K562 (cell line): ENCODE results near the gene ACHE. TPM values are rescaled to one million over a fixed set of nuclear protein-coding genes. Genes with fewer than 3 reads are reported as not detected.

Source experiments
- ATF4 ChIP-seq: fragments of 450-650 bp; formaldehyde crosslinking; IDR thresholded peaks from 2 replicates; pipeline ENCODE4 v1.4.0; 2022; ENCODE audit warnings: mild to moderate bottlenecking, moderate library complexity
- BDP1 ChIP-seq: IDR thresholded peaks from 3 replicates; pipeline ENCODE4 v1.6.1; 2011; ENCODE audit not compliant: insufficient read length, insufficient read depth
- CEBPZ ChIP-seq: fragments of 150-350 bp; IDR thresholded peaks from 2 replicates; pipeline ENCODE4 v1.6.1; 2014; ENCODE audit warnings: low read depth, mild to moderate bottlenecking, low read length, borderline replicate concordance
- DNMT1 ChIP-seq: fragments of 450-650 bp; IDR thresholded peaks from 2 replicates; pipeline ENCODE4 v1.6.1; 2016; ENCODE audit warnings: antibody characterized with exemption, mild to moderate bottlenecking
- ETS1 ChIP-seq: conservative IDR thresholded peaks from 2 replicates; pipeline ENCODE4 v1.6.1; 2011; ENCODE audit warnings: low read depth, mild to moderate bottlenecking, low read length; ENCODE audit not compliant: control insufficient read depth
- HCFC1 ChIP-seq: IDR thresholded peaks from 2 replicates; pipeline ENCODE4 v1.6.1; 2012; ENCODE audit warnings: low read depth, low read length, improper control_type of control experiment
- HNRNPK ChIP-seq: fragments of 200-400 bp; formaldehyde crosslinking; IDR thresholded peaks from one replicate; pipeline ENCODE4 v1.6.1; 2018; ENCODE audit warnings: mild to moderate bottlenecking, low read depth, low read length; ENCODE audit not compliant: poor library complexity, severe bottlenecking
- ILK ChIP-seq: fragments of 450-650 bp; IDR thresholded peaks from 2 replicates; pipeline ENCODE4 v1.6.1; 2016; ENCODE audit warnings: missing genetic modification characterization, low read depth, mild to moderate bottlenecking, missing compliant biosample characterization, moderate library complexity, borderline replicate concordance
- KDM2B ChIP-seq: fragments of 250-450 bp; sonication (Bioruptor Pico); IDR thresholded peaks from 2 replicates; pipeline ENCODE4 v1.8.0; 2021; ENCODE audit warnings: mild to moderate bottlenecking, moderate library complexity
- POLR2A ChIP-seq: fragments of 450-650 bp; conservative IDR thresholded peaks from 2 replicates; pipeline ENCODE4 v1.6.1; 2016
- TOE1 ChIP-seq, 2 experiments: fragments of 450-650 bp in 1 of 2; sonication (generic) in 1 of 2; formaldehyde crosslinking in 1 of 2; IDR thresholded peaks; 2 replicates each; pipeline versions ENCODE4 v1.7.1 to v1.8.0; 2016 to 2022; ENCODE audit warnings: borderline replicate concordance in 2 of 2, mild to moderate bottlenecking in 2 of 2, antibody characterized with exemption in 1 of 2, inconsistent platforms in 1 of 2, low read depth in 1 of 2, missing genetic modification reagents in 1 of 2, moderate library complexity in 1 of 2
- ZFX ChIP-seq: sonication (generic); formaldehyde crosslinking; IDR thresholded peaks from 2 replicates; pipeline ENCODE4 v1.8.0; 2022; ENCODE audit warnings: mild to moderate bottlenecking, missing genetic modification reagents, moderate library complexity
- ZNF146 ChIP-seq: IDR thresholded peaks from one replicate; pipeline ENCODE4 v1.6.1; 2018; ENCODE audit warnings: missing compliant biosample characterization; ENCODE audit not compliant: unreplicated experiment
- ZNF175 ChIP-seq: fragments of 200-800 bp; sonication (Bioruptor generic); IDR thresholded peaks from 2 replicates; pipeline ENCODE4 v1.6.1; 2016; ENCODE audit warnings: low read depth, mild to moderate bottlenecking, missing genetic modification characterization, missing compliant biosample characterization
- ZNF239 ChIP-seq: fragments of 250-450 bp; sonication (Bioruptor Pico); IDR thresholded peaks from 2 replicates; pipeline ENCODE4 v1.4.0; 2020; ENCODE audit warnings: mild to moderate bottlenecking
- ZNF311 ChIP-seq: fragments of 250-450 bp; sonication (Bioruptor Pico); IDR thresholded peaks from 2 replicates; pipeline ENCODE4 v1.4.0; 2020; ENCODE audit warnings: mild to moderate bottlenecking, moderate library complexity
- ZNF609 ChIP-seq: sonication (generic); formaldehyde crosslinking; IDR thresholded peaks from 2 replicates; pipeline ENCODE4 v1.8.1; 2023; ENCODE audit warnings: missing genetic modification reagents, mild to moderate bottlenecking, borderline replicate concordance
- polyA plus RNA-seq, 8 experiments: library from polyadenylated mRNA; depleted of rRNA in 4 of 8; stranded (reverse) in 5 of 8; unstranded in 3 of 8; fragments of >200 nt; fragmentation: Nextera tagmentation in 2 of 8; fragmentation: Illumina TruSeq in 1 of 8; extraction: Ambion mirVana in 2 of 8; extraction: Trizol in 1 of 8; gene quantifications; 2 replicates each; pipeline versions ENCODE4 v1.2.1 to v1.2.3, GENCODE V29; 2011 to 2014; ENCODE audit warnings: inconsistent platforms in 1 of 8, missing spikeins in 1 of 8
- total RNA-seq, 7 experiments: library from RNA; depleted of rRNA in 6 of 7; stranded (reverse); fragments of >200 nt in 6 of 7; fragmentation: Illumina TruSeq in 2 of 7; extraction: Trizol in 2 of 7; gene quantifications; 2 replicates each; pipeline versions ENCODE4 v1.2.1 to v1.2.3, GENCODE V29; 2011 to 2021; ENCODE audit warnings: low replicate concordance in 1 of 7

ACHE gene
- total and polyA plus RNA-seq, 9 of the 15 experiments (the other 6 are each of a cell fraction or from before 2014, with no cell fraction given), result 0.04 to 8.8 (median 1.9) TPM

- TF ChIP-seq CEBPZ (no peak), ZNF175 (CRISPR knock-in tag) (no peak), ZNF146 (CRISPR knock-in tag) (no peak), ZFX (CRISPR knock-in tag) (no peak; the same call in 1 of the 2 replicates), ETS1 (no peak), TOE1 (IDR thresholded peaks at IDR 0.05; ENCODE audit: borderline replicate concordance) (no peak), TOE1 (CRISPR knock-in tag; IDR thresholded peaks at IDR 0.05; ENCODE audit: borderline replicate concordance, low read depth) (no peak), ZNF311 (no peak), ZNF239 (CRISPR knock-in tag) (no peak), KDM2B (CRISPR knock-in tag) (no peak), HCFC1 (no peak), ATF4 (peak; percentile 34; the same call in 1 of the 2 replicates), ZNF609 (CRISPR knock-in tag) (no peak), ILK (no peak), DNMT1 (no peak), HNRNPK (no peak), BDP1 (no peak), POLR2A (no peak; the same call in 1 of the 2 replicates)
These were observed 27.8 kb downstream of the ACHE start (continued) for GRCh38 chr7:100867776-100868485.
